Activated T-helper 1 cell treated with anti-CD3 and anti-CD28 coated beads, Interleukin-2, amount 50 U/mL, for 16 hours (primary cell): ENCODE data around the gene MIER2.
"Not testable (repeated sequence)": the region's sequence is repeated elsewhere in the genome, so short reads cannot be mapped to it uniquely, and the experiment has no call there.

Source experiments
- DNase-seq, 2 donors: peaks; one replicate each; pipeline ENCODE4 v3.0.0-alpha.2; 2020; ENCODE audit warnings: low read depth in 1 of 2, low spot score in 1 of 2

MIER2 gene

DNA sequence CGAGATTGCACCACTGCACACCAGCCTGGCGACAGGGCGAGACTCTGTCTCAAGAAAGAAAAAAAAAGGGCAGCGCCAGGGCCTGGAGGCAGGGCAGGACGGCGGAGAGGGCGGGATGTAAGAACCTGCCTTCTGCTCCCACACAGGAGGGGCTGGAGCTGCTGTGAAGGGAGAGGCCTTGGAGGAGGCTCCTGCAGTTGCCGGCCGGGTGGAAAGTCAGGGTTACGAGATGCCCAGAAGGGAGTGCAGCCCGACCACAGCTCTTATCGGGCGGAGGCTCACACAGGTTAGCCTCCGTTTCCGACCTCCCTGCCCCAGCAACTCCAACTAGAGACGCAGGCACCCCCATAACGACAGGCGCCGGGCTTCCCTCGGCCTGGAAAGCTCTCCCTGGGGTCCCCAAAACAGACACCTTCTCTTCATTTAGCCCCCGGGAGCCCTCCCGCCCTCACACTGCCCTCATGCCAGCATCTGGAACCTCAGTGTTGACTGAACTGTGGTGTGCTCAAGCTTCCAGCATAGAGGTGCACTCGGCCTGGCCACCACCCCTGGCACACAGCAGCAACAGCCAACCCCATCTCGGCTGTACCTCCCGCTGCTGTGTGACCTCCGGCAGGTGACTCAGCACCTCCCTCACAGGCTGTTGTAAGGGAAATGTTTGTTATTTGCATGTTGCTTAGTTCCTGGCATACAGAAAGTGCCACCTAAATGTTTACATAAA is 54.8 kb downstream of the MIER2 start:
- DNase-seq: no peak

DNA sequence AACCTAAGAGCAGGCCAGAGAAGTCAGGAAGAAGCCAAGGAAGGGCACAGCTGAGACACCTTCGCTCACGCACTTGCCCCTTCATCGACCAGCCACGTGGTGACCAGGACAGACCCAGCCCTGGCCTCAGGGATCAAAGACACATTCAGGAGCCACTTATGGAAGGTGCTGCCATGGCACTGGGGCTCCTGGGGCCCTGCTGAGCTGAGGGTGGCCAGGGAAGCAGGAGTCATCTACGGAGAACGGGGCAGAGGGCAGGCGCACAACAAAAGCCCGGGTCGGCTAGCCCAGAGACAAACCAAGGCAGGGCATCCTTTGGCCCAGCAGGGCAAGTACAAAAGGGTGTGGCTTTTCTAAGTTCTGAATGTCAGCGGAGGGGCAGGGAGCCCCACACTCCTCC is 55.7 kb downstream of the MIER2 start:
- DNase-seq: no peak

DNA sequence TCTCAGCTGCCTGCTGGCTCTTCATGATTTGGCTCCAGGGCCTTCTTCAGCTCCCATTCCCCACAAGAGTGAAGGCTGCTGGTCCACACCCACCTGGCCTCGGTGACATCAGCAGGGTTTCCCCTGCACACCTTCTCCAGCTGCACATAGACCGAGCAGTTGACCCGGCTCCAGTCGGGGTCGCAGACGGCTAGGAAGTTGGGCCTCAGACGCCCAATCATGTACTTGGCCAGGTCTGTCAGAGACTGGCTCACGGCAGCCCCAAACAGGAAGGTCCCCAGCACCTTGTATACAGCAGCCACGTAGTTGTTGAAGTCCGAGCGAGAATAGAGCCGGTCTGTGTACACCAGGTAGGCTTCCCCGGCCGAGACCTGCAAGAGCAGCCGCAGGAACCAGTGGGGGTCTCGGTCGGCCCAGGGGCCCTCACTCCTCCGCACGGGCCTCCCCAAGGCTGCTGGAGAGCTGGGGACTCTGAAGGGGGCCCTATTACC is 57.2 kb downstream of the MIER2 start:
- no peak for DNase-seq

DNA sequence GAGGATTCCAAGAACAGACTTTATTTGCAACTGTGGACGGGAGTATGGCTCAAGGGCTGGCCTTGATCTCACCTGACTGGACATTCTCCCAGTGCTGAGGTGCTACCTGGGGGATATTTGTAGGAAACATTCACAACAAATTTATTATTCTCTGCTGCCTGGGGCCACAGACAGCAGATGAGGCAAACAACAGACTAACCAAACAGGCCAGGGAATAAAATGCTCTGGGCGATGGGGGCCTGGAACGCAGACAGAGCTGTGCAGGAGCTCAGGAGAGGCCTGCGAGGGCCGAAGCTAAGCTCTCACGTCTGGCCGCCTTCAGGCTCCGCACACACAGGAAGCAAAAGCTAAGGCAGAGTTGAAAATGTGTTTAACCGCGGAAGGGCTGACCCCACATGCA is 61.2 kb downstream of the MIER2 start:
- DNase-seq: no peak

DNA sequence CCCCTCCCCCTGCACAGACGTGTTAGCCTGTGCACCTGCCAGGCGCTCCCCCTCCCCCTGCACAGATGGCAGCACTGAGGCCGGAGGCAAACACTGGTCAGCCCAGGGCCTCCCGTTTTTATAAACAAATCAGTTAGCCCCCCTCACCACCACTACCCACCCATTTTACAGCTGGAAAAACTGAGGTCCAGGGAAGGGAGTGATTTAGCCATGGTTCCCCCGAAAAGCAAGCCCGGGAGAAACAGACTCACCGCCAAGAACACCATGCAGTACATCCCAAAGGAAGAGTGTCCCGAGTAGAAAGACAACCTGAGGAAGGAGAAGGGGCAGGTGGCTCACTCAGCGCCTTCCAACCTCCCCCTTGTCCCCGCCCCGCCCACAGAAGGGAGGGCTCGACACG is 62.1 kb downstream of the MIER2 start:
- DNase-seq: no peak

DNA sequence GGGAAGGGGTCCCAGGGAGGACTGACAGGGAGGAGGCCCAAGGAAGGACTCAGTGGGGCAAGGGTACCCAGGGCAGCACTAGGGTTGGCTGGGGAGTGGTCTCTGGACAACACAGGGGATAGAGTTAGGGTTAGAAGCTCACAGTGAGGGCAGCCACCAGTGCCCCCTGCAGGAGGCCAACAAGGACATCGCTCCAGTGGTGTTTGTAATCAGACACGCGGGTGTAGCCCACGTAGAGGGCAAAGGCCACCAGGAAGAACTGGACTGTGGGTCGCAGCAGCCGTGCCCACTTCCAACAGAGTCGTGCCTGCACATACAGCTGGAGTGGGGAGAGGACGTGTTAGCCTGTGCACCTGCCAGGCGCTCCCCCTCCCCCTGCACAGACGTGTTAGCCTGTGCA is 62.6 kb downstream of the MIER2 start:
- no peak for DNase-seq

DNA sequence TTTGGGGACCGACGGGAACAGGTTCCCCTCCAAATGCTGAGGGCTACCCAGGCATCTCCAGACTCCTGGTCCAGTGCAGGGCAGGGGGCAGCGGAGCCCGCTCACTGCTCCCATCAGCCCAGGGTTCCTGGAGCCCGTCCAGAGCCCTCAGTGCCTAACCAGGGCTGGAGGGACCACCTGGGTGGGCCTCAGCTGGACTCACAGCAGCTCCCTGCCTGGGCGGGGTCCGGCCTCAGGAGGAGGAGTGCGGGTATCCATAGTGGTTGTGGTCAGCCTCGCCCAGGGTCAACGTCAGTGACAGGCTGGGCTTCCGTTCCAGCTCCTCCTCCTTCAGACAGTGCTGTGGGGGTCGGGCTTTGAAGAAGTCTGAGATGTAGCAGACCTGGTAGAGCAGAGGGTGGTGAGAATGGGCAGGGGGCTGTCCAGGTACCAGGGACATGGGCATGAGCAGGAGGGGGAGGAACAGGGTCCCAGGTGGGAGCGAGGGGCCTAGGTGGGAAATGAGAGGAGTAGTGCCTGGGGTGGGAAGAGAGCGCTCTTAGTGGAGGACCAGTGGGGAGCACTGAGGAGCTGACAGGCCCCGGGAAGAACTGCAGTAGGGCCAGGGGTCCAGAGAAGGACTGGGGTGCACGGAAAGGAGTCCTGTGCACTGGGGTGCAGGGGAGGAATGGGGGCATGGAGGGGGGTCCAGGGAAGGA is 63.3 kb downstream of the MIER2 start:
- DNase-seq: no peak

DNA sequence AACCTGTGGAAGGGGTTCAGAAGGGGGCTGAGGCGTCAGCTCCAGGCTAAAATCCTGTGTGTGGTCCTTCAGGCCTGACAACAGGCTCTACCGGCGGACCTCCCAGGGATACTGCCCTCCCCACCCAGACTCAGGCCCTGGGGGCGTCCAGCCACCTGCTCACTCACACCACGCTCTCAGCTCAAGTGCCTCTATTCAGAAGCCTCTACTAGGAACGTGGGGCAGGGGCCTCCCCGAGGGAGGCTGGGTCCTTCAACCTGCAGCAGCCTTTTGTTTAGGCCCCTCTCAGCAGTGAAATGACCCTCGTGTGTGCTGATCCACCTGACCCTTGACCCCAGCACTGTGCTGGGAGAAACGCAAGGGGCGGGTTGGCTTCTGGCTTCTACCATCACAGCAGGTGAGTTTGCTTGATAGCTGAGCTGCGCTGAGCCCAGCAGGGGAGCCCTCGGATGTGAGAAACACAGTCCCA is 64.0 kb downstream of the MIER2 start:
- no peak for DNase-seq

DNA sequence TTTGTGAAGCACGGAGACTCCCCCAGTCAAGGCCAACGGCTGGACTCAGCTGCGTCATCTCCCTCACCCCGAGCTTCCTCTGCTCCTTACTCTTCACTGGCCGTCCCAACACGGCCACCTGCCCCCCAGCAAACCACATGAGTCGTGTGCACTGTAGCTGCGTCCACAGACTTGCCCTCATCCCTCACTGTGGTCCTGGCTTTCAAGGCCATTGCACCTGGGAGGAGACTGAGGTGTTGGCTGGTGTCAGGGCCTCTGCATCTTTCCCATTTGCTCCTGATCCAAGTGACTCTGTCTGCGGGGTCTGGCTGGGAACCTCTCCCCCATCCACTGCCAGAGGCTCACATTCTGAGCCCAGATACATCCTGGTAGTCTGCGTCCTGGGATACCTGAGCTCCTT is 64.9 kb downstream of the MIER2 start:
- no peak for DNase-seq

DNA sequence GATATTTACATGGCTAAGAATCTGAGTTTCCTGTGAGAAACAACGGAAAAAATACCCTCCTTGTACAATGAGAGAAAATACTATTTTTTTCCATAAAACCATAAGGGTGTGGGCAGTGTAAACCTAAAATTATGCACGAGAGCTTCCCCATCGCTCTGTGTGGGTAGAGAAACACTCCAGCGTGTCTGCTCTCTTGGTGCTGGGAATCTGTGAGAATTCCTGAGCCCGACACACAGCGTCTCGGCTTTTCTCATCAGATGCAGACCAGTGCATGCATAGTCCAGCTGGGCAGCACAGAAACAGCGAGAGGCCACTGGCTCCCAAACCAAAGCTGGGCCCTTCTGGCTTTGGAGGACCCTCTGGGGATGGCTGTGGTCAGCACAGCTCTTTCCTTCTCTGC is 65.4 kb downstream of the MIER2 start:
- DNase-seq: no peak

DNA sequence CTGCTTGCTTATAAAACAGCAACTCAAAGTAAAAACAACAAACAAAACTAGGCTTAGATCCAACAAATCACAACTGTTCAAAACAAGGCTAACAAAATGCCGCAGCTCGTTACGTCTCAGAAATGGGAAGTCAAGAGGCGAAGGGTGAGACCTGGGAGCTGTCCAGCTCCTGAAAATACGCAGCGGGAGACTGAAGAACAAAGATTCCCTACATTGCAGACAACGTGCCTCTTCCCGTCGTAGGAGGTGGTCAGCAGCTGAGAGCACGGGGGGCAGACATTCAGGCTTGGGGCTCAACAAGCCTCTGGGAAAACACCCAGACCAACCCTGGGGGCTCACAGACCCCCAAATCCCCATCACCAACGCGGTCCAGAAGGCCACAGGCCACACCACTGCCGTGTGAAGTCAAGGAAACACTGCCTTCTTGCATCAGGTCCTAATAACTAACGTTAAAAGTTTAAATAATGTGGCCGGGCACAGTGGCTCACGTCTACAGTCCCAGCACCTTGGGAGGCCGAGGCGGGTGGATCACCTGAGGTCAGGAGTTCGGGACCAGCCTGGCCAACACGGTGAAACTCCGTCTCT is 66.9 kb downstream of the MIER2 start:
- no peak for DNase-seq

DNA sequence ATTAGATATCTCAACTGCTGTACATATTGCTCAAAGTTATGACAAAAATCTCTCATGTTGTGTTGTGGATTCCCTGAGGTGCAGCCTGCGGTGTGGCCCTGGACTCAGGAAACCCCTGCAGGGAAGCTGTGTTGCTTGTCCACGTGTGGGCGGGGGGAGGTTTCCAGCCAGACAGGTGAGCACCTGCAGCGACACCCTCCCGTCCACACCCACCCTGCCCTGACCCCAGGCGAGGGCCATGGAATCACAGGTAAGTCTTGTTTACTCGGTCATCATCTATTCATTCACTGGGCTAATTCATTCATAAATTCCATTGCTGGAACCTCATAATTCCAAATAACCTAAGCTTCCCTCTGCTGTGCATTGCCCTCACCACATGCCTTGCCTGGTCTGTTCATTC is 67.5 kb downstream of the MIER2 start:
- DNase-seq: no peak

DNA sequence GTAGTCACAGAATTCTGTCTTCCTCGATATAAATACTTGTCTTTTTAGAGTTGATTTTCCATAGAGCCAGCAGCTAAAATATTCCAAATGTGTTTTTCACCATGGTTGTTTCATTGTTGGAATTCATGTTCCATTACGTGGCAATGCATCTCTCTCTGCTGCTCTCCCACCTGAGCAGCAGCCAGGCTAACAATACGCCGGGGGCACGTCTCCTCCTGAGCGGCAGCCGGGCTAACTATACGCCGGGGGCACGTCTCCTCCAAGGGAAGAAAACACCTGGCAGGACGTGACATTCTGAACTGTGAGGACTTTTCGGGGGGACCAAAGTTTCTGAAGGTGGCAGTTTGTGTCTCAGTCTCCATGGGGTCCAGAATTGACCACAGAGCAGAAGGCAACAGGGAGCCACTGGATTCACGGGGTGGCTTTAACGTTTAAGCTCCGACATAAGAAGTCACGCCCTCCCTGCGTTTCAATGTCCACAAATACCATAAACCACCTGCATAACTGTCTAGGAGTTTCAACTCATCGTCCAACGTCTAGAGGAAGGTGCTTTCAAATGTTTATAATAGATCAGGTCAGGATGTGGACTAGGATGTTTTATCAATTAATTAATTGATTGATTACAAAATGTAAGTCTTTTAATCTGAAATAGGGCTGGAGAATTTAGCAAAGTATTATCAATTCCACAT is 68.5 kb downstream of the MIER2 start:
- no peak for DNase-seq

DNA sequence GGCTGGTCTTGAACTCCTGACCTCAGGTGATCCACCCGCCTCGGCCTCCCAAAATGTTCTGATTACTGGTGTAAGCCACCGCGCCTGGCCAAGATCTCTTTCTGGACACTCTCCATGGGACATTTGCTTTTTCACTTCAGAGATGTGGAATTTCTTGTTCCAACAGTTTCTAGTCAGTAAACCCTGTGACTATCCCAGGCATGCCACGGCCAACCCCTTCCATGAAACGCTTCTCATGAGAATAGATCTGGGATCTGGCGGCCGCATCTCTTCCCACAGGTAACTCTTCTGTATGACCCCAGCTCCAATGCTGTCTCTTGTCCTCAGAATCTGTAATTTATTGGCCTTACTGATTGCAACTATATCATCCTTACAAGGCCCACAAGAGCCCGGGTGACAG is 69.6 kb downstream of the MIER2 start:
- no peak for DNase-seq

DNA sequence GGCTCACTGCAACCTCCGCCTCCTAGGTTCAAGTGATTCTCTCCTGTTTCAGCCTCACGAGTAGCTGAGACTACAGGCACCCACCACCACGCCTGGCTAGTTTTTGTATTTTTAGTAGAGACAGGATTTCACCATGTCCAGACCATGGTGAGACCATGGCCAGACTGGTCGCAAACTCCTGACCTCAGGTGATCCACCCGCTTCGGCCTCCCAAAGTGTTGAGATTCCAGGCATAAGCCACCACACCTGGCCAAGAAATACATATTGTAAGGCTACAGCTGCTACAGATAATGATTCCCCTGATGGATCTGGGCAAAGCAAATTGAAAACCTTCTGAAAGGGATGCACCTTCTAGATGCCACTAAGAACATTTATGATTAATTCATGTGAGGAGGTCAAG is 71.2 kb downstream of the MIER2 start:
- no peak for DNase-seq

DNA sequence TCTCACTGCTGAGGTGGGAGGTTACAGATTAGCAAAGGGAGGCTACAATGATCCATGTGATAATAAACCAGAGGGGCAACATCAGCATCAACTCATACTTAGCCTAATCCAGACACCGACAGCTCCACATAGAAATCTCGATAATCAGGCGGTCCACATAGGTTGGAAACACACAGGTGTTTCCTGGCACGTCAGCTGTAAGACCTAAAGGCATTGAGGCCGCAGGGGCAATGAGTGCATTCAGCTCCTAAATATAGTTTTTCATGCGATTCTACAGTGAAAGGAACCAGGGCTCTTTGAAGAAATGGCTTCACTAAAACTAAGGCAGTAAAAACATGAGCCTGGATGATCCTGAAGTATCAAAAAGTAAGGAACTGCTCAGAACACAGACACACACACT is 72.7 kb downstream of the MIER2 start:
- no peak for DNase-seq

DNA sequence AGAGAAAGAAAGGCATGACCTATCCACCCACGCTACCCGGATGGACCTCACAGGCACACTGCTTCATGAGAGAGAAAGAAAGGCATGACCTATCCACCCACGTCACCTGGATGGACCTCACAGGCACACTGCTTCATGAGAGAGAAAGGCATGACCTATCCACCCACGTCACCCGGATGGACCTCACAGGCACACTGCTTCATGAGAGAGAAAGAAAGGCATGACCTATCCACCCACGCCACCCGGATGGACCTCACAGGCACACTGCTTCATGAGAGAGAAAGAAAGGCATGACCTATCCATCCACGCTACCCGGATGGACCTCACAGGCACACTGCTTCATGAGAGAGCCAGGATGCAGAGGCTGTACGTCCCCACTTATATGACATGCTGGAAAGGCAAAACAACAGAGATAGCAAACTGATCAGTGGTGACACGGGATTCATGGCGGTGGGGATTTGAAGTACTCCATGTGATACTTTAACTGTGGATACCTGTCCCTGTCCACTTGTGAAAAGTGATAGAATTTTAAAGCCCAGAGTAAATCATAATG is 73.8 kb downstream of the MIER2 start:
- not testable (repeated sequence) for DNase-seq

DNA sequence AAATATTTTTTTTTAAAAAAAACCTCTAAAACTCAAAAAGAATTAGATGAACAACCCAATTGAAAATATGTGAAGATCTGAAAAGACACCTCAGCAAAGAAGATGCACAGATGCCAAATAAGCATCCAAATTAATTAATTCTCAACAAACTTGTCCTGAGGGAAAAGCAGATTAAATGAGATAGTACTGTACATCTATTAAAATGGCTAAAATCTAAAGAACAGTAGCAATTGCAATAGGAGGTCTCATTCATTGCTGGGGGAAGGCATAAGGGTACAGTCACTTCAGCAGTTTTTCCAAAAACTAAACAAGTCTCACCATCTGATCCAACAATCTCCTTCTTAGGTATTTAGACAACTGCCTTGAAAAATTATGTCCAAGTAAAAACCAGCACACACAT is 75.4 kb downstream of the MIER2 start:
- DNase-seq: no peak

DNA sequence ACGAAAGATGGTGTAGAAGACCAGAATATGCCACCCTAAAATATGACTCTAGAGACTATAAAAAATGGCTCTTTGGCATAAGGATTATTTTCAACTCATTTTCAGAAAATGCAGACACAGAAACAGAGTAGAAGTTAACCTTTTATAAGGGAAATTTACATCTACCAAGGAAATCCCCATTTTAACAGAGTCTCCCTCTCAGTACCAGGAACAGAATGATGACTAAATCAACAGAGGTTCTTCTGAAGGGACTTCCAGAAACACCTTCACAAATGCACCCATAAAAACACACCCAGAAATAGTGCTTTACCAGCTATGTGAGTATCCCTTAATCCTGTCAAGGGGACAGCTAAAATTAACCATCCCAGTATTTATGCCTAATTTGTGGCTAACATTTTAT is 82.5 kb downstream of the MIER2 start:
- no peak for DNase-seq

DNA sequence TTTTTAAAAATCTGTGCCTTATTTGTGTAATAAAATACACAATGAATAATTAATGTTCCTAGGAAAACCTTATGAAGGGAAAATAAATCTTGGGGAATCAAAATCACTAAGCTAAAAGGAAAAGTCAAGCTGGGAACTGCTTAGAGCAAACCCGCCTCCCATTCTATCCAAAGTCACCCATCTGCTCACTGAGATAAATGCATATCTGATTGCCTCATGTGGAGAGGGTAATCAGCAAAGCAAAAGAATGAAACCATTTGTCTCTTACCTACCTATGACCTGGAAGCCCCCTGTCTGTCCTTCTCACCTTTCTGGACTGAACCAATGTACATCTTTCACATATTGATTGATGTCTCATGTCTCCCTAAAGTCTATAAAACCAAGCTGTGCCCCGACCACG is 87.8 kb downstream of the MIER2 start:
- DNase-seq: not testable (repeated sequence)
